K562 (cell line): Measurements from ENCODE around the gene CCDC144A. TPM values are rescaled to one million over a fixed set of nuclear protein-coding genes. Genes with fewer than 3 reads are reported as not detected.

Source experiments
- ADNP ChIP-seq: fragments of 200-800 bp; sonication (Bioruptor generic); IDR thresholded peaks from 2 replicates; pipeline ENCODE4 v1.6.1; 2016; ENCODE audit warnings: missing genetic modification characterization, missing compliant biosample characterization
- CTCF ChIP-seq, 3 experiments: IDR thresholded peaks in 2 of 3; conservative IDR thresholded peaks in 1 of 3; 2 replicates each; pipeline ENCODE4 v1.5.1; 2011 to 2012; ENCODE audit warnings: low read length in 3 of 3, mild to moderate bottlenecking in 3 of 3, control low read depth in 2 of 3, improper control_type of control experiment in 1 of 3, inconsistent platforms in 1 of 3, low read depth in 1 of 3, mixed read lengths in 1 of 3, moderate library complexity in 1 of 3; ENCODE audit not compliant: insufficient read depth in 2 of 3
- E2F5 ChIP-seq: sonication (generic); formaldehyde crosslinking; IDR thresholded peaks from 2 replicates; pipeline ENCODE4 v1.8.0; 2022; ENCODE audit warnings: mild to moderate bottlenecking, missing genetic modification reagents
- MBD2 ChIP-seq: sonication (generic); IDR thresholded peaks from 2 replicates; pipeline ENCODE4 v1.6.1; 2016; ENCODE audit warnings: low read depth, borderline replicate concordance
- NKRF ChIP-seq: fragments of 450-650 bp; IDR thresholded peaks from 2 replicates; pipeline ENCODE4 v1.6.1; 2016; ENCODE audit warnings: borderline replicate concordance
- NR4A1 ChIP-seq, 2 experiments: fragments of 250-450 bp in 1 of 2; fragments of 450-650 bp in 1 of 2; sonication (Bioruptor Pico) in 1 of 2; IDR thresholded peaks; 2 replicates each; pipeline versions ENCODE4 v1.4.0 to v1.6.1; 2016 to 2020; ENCODE audit warnings: mild to moderate bottlenecking in 2 of 2, missing compliant biosample characterization in 1 of 2, missing genetic modification characterization in 1 of 2, moderate library complexity in 1 of 2
- NRF1 ChIP-seq, 2 experiments: fragments of 450-650 bp; IDR thresholded peaks in 1 of 2; conservative IDR thresholded peaks in 1 of 2; 2 replicates each; pipeline ENCODE4 v1.6.1; 2014; ENCODE audit warnings: mild to moderate bottlenecking in 2 of 2
- PHF20 ChIP-seq: fragments of 450-650 bp; IDR thresholded peaks from 2 replicates; pipeline ENCODE4 v1.6.1; 2018; ENCODE audit not compliant: partially characterized antibody
- SRF ChIP-seq, 2 experiments: fragments of 250-450, 450-650 bp in 1 of 2; sonication (Bioruptor Pico) in 1 of 2; sonication (generic) in 1 of 2; formaldehyde crosslinking; IDR thresholded peaks; 2 replicates each; pipeline versions ENCODE4 v1.5.0 to v1.5.1; 2020 to 2022; ENCODE audit warnings: mild to moderate bottlenecking in 1 of 2, missing genetic modification reagents in 1 of 2
- ZNF384 ChIP-seq: IDR thresholded peaks from 2 replicates; pipeline ENCODE4 v1.6.1; 2012; ENCODE audit warnings: low read depth, low read length, improper control_type of control experiment
- polyA plus RNA-seq, 8 experiments: library from polyadenylated mRNA; depleted of rRNA in 4 of 8; stranded (reverse) in 5 of 8; unstranded in 3 of 8; fragments of >200 nt; fragmentation: Nextera tagmentation in 2 of 8; fragmentation: Illumina TruSeq in 1 of 8; extraction: Ambion mirVana in 2 of 8; extraction: Trizol in 1 of 8; gene quantifications; 2 replicates each; pipeline versions ENCODE4 v1.2.1 to v1.2.3, GENCODE V29; 2011 to 2014; ENCODE audit warnings: inconsistent platforms in 1 of 8, missing spikeins in 1 of 8
- total RNA-seq, 7 experiments: library from RNA; depleted of rRNA in 6 of 7; stranded (reverse); fragments of >200 nt in 6 of 7; fragmentation: Illumina TruSeq in 2 of 7; extraction: Trizol in 2 of 7; gene quantifications; 2 replicates each; pipeline versions ENCODE4 v1.2.1 to v1.2.3, GENCODE V29; 2011 to 2021; ENCODE audit warnings: low replicate concordance in 1 of 7
- TF ChIP-seq, protein P1 (sequence below): fragments of 450-650 bp; IDR thresholded peaks from 2 replicates; pipeline ENCODE4 v1.6.1; 2017; ENCODE audit warnings: antibody characterized with exemption, mild to moderate bottlenecking
- TF ChIP-seq, protein P2 (sequence below): IDR thresholded peaks from 3 replicates; pipeline ENCODE4 v1.6.1; 2011; ENCODE audit warnings: borderline replicate concordance, mild to moderate bottlenecking; ENCODE audit not compliant: insufficient read length, insufficient read depth
- TF ChIP-seq, protein P3 (sequence below): fragments of 250-450 bp; sonication (Bioruptor Pico); IDR thresholded peaks from 2 replicates; pipeline ENCODE4 v1.5.0; 2021

Gene CCDC144A
- total and polyA plus RNA-seq, 9 of the 15 experiments (the other 6 are each of a cell fraction or from before 2014, with no cell fraction given), result 0.03 to 0.76 (median 0.36) TPM

GRCh38 chr17:16653367-16654041 is 36.5 kb upstream of the CCDC144A start, which contains the start of gene ZNF624 (continued):
- TF ChIP-seq, protein P1, sequence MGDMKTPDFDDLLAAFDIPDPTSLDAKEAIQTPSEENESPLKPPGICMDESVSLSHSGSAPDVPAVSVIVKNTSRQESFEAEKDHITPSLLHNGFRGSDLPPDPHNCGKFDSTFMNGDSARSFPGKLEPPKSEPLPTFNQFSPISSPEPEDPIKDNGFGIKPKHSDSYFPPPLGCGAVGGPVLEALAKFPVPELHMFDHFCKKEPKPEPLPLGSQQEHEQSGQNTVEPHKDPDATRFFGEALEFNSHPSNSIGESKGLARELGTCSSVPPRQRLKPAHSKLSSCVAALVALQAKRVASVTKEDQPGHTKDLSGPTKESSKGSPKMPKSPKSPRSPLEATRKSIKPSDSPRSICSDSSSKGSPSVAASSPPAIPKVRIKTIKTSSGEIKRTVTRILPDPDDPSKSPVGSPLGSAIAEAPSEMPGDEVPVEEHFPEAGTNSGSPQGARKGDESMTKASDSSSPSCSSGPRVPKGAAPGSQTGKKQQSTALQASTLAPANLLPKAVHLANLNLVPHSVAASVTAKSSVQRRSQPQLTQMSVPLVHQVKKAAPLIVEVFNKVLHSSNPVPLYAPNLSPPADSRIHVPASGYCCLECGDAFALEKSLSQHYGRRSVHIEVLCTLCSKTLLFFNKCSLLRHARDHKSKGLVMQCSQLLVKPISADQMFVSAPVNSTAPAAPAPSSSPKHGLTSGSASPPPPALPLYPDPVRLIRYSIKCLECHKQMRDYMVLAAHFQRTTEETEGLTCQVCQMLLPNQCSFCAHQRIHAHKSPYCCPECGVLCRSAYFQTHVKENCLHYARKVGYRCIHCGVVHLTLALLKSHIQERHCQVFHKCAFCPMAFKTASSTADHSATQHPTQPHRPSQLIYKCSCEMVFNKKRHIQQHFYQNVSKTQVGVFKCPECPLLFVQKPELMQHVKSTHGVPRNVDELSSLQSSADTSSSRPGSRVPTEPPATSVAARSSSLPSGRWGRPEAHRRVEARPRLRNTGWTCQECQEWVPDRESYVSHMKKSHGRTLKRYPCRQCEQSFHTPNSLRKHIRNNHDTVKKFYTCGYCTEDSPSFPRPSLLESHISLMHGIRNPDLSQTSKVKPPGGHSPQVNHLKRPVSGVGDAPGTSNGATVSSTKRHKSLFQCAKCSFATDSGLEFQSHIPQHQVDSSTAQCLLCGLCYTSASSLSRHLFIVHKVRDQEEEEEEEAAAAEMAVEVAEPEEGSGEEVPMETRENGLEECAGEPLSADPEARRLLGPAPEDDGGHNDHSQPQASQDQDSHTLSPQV, result no peak
- TF ChIP-seq, protein P2, sequence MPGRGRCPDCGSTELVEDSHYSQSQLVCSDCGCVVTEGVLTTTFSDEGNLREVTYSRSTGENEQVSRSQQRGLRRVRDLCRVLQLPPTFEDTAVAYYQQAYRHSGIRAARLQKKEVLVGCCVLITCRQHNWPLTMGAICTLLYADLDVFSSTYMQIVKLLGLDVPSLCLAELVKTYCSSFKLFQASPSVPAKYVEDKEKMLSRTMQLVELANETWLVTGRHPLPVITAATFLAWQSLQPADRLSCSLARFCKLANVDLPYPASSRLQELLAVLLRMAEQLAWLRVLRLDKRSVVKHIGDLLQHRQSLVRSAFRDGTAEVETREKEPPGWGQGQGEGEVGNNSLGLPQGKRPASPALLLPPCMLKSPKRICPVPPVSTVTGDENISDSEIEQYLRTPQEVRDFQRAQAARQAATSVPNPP, result no peak
- no peak for TF ChIP-seq ADNP (tag)
- peak; percentile 96 to 97 for TF ChIP-seq NRF1 (conservative IDR thresholded peaks at IDR 0.05 in 1 of 2, IDR thresholded peaks at IDR 0.05 in 1 of 2)
- no peak for TF ChIP-seq E2F5 (CRISPR knock-in tag)
- TF ChIP-seq MBD2, result peak; percentile 51; the same call in 1 of the 2 replicates
- 0 out of 2 replicates have a peak, but pooled peaks have one; percentile 33 for TF ChIP-seq NKRF
- TF ChIP-seq, protein P3, sequence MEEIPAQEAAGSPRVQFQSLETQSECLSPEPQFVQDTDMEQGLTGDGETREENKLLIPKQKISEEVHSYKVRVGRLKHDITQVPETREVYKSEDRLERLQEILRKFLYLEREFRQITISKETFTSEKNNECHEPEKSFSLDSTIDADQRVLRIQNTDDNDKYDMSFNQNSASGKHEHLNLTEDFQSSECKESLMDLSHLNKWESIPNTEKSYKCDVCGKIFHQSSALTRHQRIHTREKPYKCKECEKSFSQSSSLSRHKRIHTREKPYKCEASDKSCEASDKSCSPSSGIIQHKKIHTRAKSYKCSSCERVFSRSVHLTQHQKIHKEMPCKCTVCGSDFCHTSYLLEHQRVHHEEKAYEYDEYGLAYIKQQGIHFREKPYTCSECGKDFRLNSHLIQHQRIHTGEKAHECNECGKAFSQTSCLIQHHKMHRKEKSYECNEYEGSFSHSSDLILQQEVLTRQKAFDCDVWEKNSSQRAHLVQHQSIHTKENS (CRISPR knock-in tag), result no peak
- peak in 1 of 2 experiments; percentile 67; a peak in 1 of 4 replicates for TF ChIP-seq SRF (CRISPR knock-in tag; IDR thresholded peaks at IDR 0.05)
- TF ChIP-seq PHF20, result peak; percentile 60
- no peak for TF ChIP-seq NR4A1 (CRISPR knock-in tag; IDR thresholded peaks at IDR 0.05)
- TF ChIP-seq NR4A1 (tag; IDR thresholded peaks at IDR 0.05), result no peak
- TF ChIP-seq ZNF384, result no peak
- TF ChIP-seq CTCF (IDR thresholded peaks at IDR 0.05 in 2 of 3, conservative IDR thresholded peaks at IDR 0.05 in 1 of 3; ENCODE audit: insufficient read depth in 2 of 3, low read depth in 1 of 3, low read length in 3 of 3), result no peak
